Right lobe of liver (tissue), 6 donors: ENCODE data around the gene KLRC2. TPM values are rescaled to one million over a fixed set of nuclear protein-coding genes. Genes with fewer than 3 reads are reported as not detected.

Experiments
- ATAC-seq, 4 donors: fragments of 200-7000 bp; cut with Tn5 transposase; one replicate each; pipeline ENCODE4 v1.9.1; 2020; ENCODE audit warnings: mild to moderate bottlenecking in 4 of 4, moderate library complexity in 4 of 4
- DNase-seq, 3 donors: peaks; one replicate each; pipeline ENCODE4 v3.0.0-alpha.2; 2020
- H3K27ac ChIP-seq, 3 donors: fragments of 200-600 bp; one replicate each; pipeline ENCODE4 v1.8.0; 2022
- H3K27me3 ChIP-seq, 2 donors: fragments of 200-600 bp; one replicate each; pipeline ENCODE4 v1.8.0; 2022
- H3K36me3 ChIP-seq, 4 donors: fragments of 200-600 bp; sonication (generic) in 1 of 4; one replicate each; pipeline versions ENCODE4 v1.5.1 to v1.8.0; 2017 to 2022; ENCODE audit warnings: control low read depth in 1 of 4
- H3K4me1 ChIP-seq, 4 donors: fragments of 200-600 bp; sonication (generic) in 1 of 4; one replicate each; pipeline versions ENCODE4 v1.5.1 to v1.8.0; 2017 to 2022; ENCODE audit warnings: control low read depth in 1 of 4
- H3K4me3 ChIP-seq, 3 donors: fragments of 200-600 bp; one replicate each; pipeline ENCODE4 v1.8.0; 2022
- H3K9me3 ChIP-seq, 4 donors: fragments of 200-600 bp; sonication (generic) in 1 of 4; one replicate each; pipeline versions ENCODE4 v1.5.1 to v1.8.0; 2017 to 2022; ENCODE audit warnings: control low read depth in 1 of 4
- CTCF ChIP-seq, 4 donors: fragments of 200-600 bp in 3 of 4; fragments of 450-650 bp in 1 of 4; IDR thresholded peaks; one replicate each; pipeline versions ENCODE4 v1.5.1 to v1.8.0; 2016 to 2022; ENCODE audit warnings: antibody characterized with exemption in 4 of 4, mild to moderate bottlenecking in 2 of 4
- POLR2A ChIP-seq: fragments of 450-650 bp; IDR thresholded peaks from one replicate; pipeline ENCODE4 v1.6.1; 2017; ENCODE audit warnings: antibody characterized with exemption, mild to moderate bottlenecking
- WGBS: methylation state at CpG from one replicate; pipeline ENCODE4 v1.1.6; 2018; ENCODE audit warnings: low coverage, low lambda C conversion rate; ENCODE audit not compliant: insufficient coverage; ENCODE audit errors: missing lambda C conversion rate; 5-methylcytosine and 5-hydroxymethylcytosine counted together
- intact Hi-C, 2 donors: fragments of 100-400 bp; cut with DNase I; formaldehyde crosslinking; loops; one replicate each; pipeline versions ENCODE4 v1.11.2 to v1.14.1; 2022
- total RNA-seq, 6 experiments: library from RNA; depleted of rRNA in 2 of 6; stranded (reverse); fragments of >200 nt in 2 of 6; fragmentation: NEBNext Ultra II Directional in 3 of 6; extraction: Animal tissue kit (Norgen Biotek cat#: 25700) in 3 of 6; gene quantifications; one replicate each; pipeline versions ENCODE4 v1.1.0 to v1.2.4, GENCODE V29; 2016 to 2023
- donor health status: DM: no; HTN: yes; CAD: no.
- donor health status: DM: no; HTN: no; CAD: no.
- donor health status: DM: no; HTN: no; CAD: no.
- donor health status: DM: no; HTN: yes; CAD: no.
- donor health status: DM: no; HTN: yes; CAD: no.

The KLRC2 gene
- total RNA-seq, 6 experiments from 2014 or later: 0.31 to 0.68 (median 0.48) TPM; not detected in 2

- no peaks in the 10 kb centered on the region for H3K9me3 ChIP-seq
- H3K4me1 ChIP-seq: no peaks in the 10 kb centered on the region
- H3K4me3 ChIP-seq: no peak overlapping the region
- TF ChIP-seq CTCF (IDR thresholded peaks at IDR 0.05) (no peak), POLR2A (no peak)
- no peaks in the 10 kb centered on the region for H3K27me3 ChIP-seq
- DNase-seq (no peak), ATAC-seq (no peak)
- no peak overlapping the region for H3K27ac ChIP-seq
- intact Hi-C loops: no loop called here
- 55% methylated on average over 3 of the region's 3 CpGs for WGBS
- H3K36me3 ChIP-seq: no peaks in the 10 kb centered on the region
These were observed 27.0 kb downstream of the KLRC2 start for GRCh38 chr12:10408842-10409241.

- intact Hi-C loops: no loop called here
- Histone ChIP-seq H3K27me3 (no peaks in the 10 kb centered on the region), H3K9me3 (no peaks in the 10 kb centered on the region), H3K4me3 (no peak overlapping the region), H3K36me3 (no peaks in the 10 kb centered on the region), H3K27ac (no peak overlapping the region), H3K4me1 (no peaks in the 10 kb centered on the region)
- TF ChIP-seq POLR2A (no peak), CTCF (IDR thresholded peaks at IDR 0.05) (no peak)
- 54% methylated on average over 4 of the region's 4 CpGs for WGBS
- ATAC-seq (no peak), DNase-seq (no peak)
These were observed 29.1 kb downstream of the KLRC2 start for GRCh38 chr12:10406725-10407124.

- intact Hi-C loops: no loop called here
- 82% methylated on average over 5 of the region's 5 CpGs for WGBS
These were observed 30.5 kb downstream of the KLRC2 start for GRCh38 chr12:10405294-10405693.

GRCh38 chr12:10404798-10405197 lies 31.0 kb downstream of the KLRC2 start:
- no peak overlapping the region for H3K27ac ChIP-seq
- no peaks in the 10 kb centered on the region for H3K9me3 ChIP-seq
- no peaks in the 10 kb centered on the region for H3K4me1 ChIP-seq
- H3K36me3 ChIP-seq: no peaks in the 10 kb centered on the region
- no peak for ATAC-seq
- intact Hi-C loops: no loop called here
- H3K4me3 ChIP-seq: no peak overlapping the region
- no peaks in the 10 kb centered on the region for H3K27me3 ChIP-seq
- TF ChIP-seq CTCF (IDR thresholded peaks at IDR 0.05) (no peak), POLR2A (no peak)
- DNase-seq: no peak

More at GRCh38 chr12:10405294-10405693, 30.5 kb downstream of the KLRC2 start:
- no peak for ATAC-seq
- Histone ChIP-seq H3K27ac (no peak overlapping the region), H3K9me3 (no peaks in the 10 kb centered on the region), H3K27me3 (no peaks in the 10 kb centered on the region), H3K4me1 (no peaks in the 10 kb centered on the region), H3K4me3 (no peak overlapping the region), H3K36me3 (no peaks in the 10 kb centered on the region)
- DNase-seq: no peak
- TF ChIP-seq CTCF (IDR thresholded peaks at IDR 0.05): no peak
- no peak for TF ChIP-seq POLR2A

GRCh38 chr12:10400829-10401228 lies 35.0 kb downstream of the KLRC2 start:
- Histone ChIP-seq H3K4me3 (no peak overlapping the region), H3K27ac (no peak overlapping the region), H3K4me1 (no peaks in the 10 kb centered on the region), H3K36me3 (no peaks in the 10 kb centered on the region), H3K27me3 (no peaks in the 10 kb centered on the region), H3K9me3 (no peaks in the 10 kb centered on the region)
- DNase-seq: no peak
- no peak for TF ChIP-seq POLR2A
- TF ChIP-seq CTCF (IDR thresholded peaks at IDR 0.05): no peak
- no peak for ATAC-seq
- intact Hi-C loops: no loop called here
